PC-3 (cell line): ENCODE data around the gene TNK1.

Source experiments
- CTCF ChIP-seq: fragments of 300-600 bp; sonication (generic); conservative IDR thresholded peaks from 2 replicates; pipeline ENCODE4 v1.5.1; 2017; ENCODE audit warnings: antibody characterized with exemption, low read depth, mild to moderate bottlenecking, low read length
- EZH2 ChIP-seq: fragments of 300-600 bp; sonication (generic); IDR thresholded peaks from one replicate; pipeline ENCODE4 v1.6.1; 2017; ENCODE audit warnings: antibody characterized with exemption, mild to moderate bottlenecking, low read length; ENCODE audit not compliant: unreplicated experiment
- EZH2phosphoT487 ChIP-seq: fragments of 300-600 bp; sonication (generic); IDR thresholded peaks from 2 replicates; pipeline ENCODE4 v1.6.1; 2018; ENCODE audit warnings: mild to moderate bottlenecking, antibody characterized with exemption, low read length, borderline replicate concordance

GRCh38 chr17:7334938-7335538, 45.9 kb upstream of the TNK1 start:
- TF ChIP-seq CTCF (no peak), EZH2 (no peak), EZH2phosphoT487 (no peak)
